Bronchial epithelial cell (primary cell): ENCODE results near the gene ITPKB. TPM values are rescaled to one million over a fixed set of nuclear protein-coding genes. Genes with fewer than 3 reads are reported as not detected.

Experiments
- DNase-seq: peaks from one replicate; pipeline ENCODE4 v3.0.0-alpha.2; 2010; ENCODE audit warnings: low read depth
- FAIRE-seq: peaks from 2 replicates; lab custom pipeline; 2011; peaks lifted over from hg19 to GRCh38; lab: Jason Lieb, UNC
- H3K27me3 ChIP-seq: 2 replicates; pipeline ENCODE4 v1.5.1; 2011; ENCODE audit warnings: low read length; ENCODE audit not compliant: control insufficient read depth, insufficient read depth
- H3K36me3 ChIP-seq: 2 replicates; pipeline ENCODE4 v1.5.1; 2011; ENCODE audit warnings: low read length; ENCODE audit not compliant: control insufficient read depth, insufficient read depth
- H3K4me3 ChIP-seq: 2 replicates; pipeline ENCODE4 v1.5.1; 2011; ENCODE audit warnings: mild to moderate bottlenecking, low read depth, low read length, control low read depth
- CTCF ChIP-seq: IDR thresholded peaks from 2 replicates; pipeline ENCODE4 v1.5.1; 2011; ENCODE audit warnings: mild to moderate bottlenecking, moderate library complexity, low read length, control low read depth, inconsistent platforms; ENCODE audit not compliant: insufficient read depth, severe bottlenecking
- total RNA-seq: library from RNA; depleted of rRNA; stranded (reverse); fragments of >200 nt; gene quantifications from 2 replicates; pipeline ENCODE4 v1.2.1, GENCODE V29; 2014

Gene ITPKB
- total RNA-seq, 1 donor from 2014 or later, result 1.3 TPM

DNA sequence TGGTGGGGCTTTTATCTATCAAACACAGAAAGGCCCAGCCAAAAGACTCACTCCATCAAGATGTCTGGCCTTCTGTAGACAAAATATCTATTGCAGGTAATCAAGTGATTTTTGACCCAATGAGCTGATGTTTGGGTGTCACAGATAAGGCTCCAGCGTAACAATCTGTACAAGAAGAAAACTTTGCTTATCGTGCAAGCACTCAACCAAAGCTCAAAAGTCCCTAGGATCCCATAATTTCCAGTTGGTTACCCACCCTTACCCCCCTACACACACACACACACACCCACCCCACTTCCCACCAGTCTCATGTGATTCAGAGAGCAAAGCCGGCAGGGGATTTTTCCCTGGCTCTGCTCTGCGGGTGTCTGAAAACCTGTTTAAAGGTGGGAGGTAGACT is 5.8 kb downstream of the ITPKB start:
- FAIRE-seq, result no peak
- no peak for DNase-seq
- H3K4me3 ChIP-seq, result no peak overlapping the region

DNA sequence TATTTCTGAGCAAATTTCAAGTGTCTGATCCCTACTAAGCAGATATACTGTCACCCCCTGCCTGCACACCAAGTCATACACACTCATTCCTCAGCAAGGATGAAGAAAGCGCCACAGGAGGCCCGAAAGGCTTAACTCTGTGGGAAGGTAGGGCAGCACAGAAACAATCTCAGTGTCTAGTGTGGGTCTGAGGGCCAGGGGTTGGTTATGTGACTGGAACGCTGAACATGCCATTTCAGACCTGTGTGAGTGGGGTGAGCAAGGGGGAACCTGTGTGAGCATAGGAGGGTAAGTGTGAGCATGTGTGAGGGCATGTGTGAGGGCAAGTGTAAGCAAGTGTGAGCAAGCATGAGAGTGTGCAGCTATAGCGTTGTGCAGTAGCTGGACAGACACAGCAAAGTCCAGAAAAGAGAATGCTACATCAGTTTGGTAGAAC is 6.2 kb downstream of the ITPKB start:
- DNase-seq (no peak), FAIRE-seq (no peak)
- Histone ChIP-seq H3K36me3 (no peaks in the 10 kb centered on the region), H3K4me3 (no peak overlapping the region), H3K27me3 (no peaks in the 10 kb centered on the region)
- TF ChIP-seq CTCF, result no peak

More for the DNA sequence above, 5.8 kb downstream of the ITPKB start:
- TF ChIP-seq CTCF, result no peak
- H3K27me3 ChIP-seq, result no peaks in the 10 kb centered on the region
- no peaks in the 10 kb centered on the region for H3K36me3 ChIP-seq

DNA sequence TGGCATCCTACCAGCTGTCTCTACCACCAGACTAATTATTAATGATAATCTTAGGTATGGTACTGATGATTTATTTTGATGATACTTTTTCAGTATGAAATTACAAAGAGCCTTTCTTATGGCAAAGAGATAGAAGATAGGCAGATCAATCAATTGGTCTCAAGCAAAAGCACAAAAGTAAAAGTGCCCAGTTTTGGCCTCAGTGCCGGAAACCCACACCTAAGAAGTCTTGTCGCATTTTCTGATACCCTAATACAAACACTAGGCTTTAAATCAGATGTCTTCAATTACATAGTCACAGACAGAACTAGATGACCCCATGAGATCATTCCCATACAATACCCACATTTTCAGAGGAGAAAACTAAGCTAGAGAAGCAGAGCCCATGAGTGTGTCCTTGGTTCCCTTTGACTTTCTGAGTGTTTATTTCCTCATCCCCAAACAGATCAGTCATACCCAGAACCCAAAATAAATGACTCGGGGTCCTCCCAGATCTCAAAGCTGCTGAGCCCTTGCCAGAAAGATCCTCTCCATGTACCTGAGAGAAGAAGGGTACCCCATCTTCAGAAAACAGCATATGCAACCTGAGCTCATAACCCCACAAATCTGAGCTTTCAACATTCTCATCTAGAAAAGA is 7.7 kb downstream of the ITPKB start:
- no peak for TF ChIP-seq CTCF
- no peaks in the 10 kb centered on the region for H3K36me3 ChIP-seq
- no peak overlapping the region for H3K4me3 ChIP-seq
- no peak for FAIRE-seq
- no peaks in the 10 kb centered on the region for H3K27me3 ChIP-seq
- DNase-seq, result no peak

GRCh38 chr1:226730836-226731235 is 8.2 kb downstream of the ITPKB start:
- Histone ChIP-seq H3K27me3 (no peaks in the 10 kb centered on the region), H3K36me3 (no peaks in the 10 kb centered on the region), H3K4me3 (no peak overlapping the region)
- DNase-seq (no peak), FAIRE-seq (no peak)
- no peak for TF ChIP-seq CTCF

- DNase-seq (no peak), FAIRE-seq (no peak)
- Histone ChIP-seq H3K36me3 (no peaks in the 10 kb centered on the region), H3K4me3 (no peak overlapping the region), H3K27me3 (no peaks in the 10 kb centered on the region)
- no peak for TF ChIP-seq CTCF
These were observed 9.0 kb downstream of the ITPKB start for GRCh38 chr1:226730071-226730470.

DNA sequence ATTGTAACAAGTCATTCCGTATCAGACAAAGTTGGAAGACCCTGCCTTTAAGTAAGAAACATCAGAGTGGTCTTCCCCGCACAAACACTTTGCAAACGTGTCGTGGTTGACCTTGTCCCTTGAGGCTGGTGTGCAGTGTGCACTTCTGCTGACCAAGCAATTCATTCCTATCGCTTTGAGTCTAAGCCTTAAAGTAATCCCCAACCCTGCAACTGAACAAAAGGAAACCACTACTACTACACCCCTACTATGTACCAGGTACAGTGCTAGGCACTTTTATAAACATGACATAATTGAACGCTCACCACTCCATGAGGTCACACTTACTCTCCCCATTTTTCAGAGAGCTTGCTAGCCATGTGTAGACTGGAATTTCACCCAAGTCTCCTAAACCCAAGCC is 10.6 kb downstream of the ITPKB start:
- Histone ChIP-seq H3K27me3 (no peaks in the 10 kb centered on the region), H3K4me3 (no peak overlapping the region), H3K36me3 (no peaks in the 10 kb centered on the region)
- DNase-seq (no peak), FAIRE-seq (no peak)
- TF ChIP-seq CTCF, result no peak
